NK-92 (cell line): ENCODE measurements around the gene APBA2.

Experiments used
- DNase-seq: peaks from one replicate; lab custom pipeline; 2025; ENCODE audit not compliant: unreplicated experiment; lab: John Stamatoyannopoulos, UW

Gene APBA2

DNA sequence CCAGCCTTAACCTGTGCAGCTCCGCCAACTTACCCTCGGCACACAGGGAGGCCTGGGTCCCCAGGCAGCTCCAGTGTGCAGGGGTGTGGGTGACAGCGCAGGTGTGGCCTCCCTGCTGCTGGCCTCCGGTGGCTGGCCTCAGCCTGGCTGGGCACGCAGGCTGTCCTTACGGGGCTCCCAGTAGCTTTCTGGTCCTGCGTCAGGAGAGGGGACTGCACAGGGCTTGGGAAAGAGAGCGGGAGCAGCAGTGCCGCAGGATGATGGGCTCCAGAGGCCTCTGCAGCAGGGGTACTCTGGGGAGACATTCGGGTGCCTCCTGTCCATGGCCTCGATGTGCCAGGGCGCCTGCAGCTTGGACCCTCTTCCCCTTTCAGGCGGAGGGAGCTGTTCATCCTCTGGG, 9.4 kb downstream of the APBA2 start:
- DNase-seq = no peak

DNA sequence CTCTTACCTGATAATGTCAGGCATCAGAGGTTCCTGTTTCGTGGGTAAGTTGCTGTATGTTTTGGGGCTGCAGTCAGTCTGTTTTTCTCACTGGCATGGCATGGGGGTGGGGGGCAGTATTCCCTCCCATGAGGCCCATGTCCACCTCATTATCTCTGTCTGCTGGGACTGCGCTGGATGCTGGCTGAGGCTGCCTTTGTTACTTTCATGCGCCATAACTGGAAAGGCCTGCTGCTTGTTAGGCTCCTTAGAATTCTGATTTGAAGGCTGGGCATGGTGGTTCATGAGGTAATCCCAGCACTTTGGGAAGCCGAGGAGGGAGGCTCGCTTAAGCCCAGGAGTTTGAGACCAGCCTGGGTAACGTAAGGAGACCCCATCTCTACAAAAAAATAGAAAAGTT, 9.8 kb downstream of the APBA2 start:
- DNase-seq = no peak

DNA sequence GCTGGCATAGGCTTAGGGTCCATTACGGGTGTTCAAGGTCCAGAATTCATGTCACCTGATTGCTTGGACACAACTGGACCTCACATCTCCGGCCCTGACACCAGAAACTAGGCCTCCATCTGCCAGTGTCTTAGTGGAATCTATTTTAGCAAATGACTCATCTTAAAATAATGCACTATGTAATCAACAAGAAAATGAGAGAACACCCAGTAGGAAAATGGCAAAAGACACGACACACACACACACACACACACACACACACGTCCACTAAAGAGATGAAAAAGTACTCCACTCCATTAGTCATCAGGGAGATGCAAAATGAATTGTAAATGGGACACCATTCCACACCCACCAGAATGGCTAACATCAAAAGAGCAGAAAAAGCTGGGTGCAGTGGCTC, 11.2 kb downstream of the APBA2 start:
- DNase-seq = no peak

DNA sequence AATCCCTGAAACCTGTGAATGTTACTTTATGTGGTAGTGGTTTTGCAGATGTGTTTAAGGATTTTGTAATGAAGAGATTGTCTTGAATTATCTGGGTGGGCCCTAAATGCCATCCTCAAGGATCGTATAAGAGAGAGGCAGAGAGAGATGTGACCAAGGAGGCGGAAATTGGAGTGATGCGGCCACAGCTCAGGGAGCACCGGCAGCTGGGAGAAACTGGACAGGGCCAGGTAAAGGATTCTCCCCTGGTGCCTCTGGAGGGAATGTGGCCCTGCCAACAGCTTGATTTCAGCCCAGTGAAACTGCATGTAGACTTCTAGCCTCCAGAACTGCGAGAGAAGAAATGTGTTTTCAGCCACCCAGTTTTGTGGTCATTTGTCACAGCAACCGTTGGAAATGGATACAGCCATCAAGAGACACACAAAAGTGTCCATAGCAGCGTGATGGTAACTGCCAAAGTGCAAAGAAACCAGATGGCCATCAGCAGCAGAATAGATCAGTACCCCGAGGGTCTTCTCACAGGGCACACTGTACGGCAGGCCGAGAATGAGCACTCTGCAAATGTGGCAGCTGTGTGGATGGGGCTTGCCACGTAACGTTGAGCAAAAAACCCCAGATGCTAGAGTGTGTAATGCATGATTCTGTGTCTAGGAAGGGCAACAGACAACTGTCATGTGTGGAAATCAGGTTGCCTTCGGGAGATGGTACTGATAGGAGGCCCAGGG, 12.2 kb downstream of the APBA2 start:
- DNase-seq = no peak

DNA sequence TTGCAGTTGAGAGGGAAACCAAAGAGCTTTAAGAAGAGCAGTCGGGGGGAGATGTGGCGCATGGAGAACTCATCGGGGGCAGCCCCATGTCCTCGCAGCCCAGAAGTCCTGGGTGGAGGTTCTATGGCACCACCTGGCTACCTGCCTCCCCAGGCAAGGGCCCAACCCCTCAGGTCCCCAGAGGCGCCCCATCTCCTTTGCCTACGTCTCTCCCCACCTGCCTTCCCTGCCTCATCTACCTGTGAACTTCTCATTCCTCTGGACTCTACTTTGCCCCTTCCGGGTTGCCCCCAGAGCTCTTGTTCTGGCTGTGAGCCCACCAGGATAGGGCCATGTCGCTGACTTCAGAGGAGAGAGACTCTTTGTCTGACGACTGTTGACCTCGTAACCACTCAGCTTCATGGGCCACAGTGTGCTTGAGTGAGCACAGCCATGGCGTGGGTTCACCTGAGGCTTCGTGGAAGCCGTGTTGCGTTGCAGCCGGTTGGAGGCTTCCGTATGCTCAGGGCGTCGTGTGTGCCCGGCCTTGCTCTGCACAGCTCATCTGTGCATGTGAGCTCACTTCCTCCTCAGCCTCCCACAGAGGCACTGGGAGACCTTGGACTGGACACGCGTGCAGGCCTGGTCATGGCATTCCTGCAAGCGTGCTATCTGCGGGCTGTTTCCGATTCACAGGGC, 13.4 kb downstream of the APBA2 start:
- DNase-seq = no peak

DNA sequence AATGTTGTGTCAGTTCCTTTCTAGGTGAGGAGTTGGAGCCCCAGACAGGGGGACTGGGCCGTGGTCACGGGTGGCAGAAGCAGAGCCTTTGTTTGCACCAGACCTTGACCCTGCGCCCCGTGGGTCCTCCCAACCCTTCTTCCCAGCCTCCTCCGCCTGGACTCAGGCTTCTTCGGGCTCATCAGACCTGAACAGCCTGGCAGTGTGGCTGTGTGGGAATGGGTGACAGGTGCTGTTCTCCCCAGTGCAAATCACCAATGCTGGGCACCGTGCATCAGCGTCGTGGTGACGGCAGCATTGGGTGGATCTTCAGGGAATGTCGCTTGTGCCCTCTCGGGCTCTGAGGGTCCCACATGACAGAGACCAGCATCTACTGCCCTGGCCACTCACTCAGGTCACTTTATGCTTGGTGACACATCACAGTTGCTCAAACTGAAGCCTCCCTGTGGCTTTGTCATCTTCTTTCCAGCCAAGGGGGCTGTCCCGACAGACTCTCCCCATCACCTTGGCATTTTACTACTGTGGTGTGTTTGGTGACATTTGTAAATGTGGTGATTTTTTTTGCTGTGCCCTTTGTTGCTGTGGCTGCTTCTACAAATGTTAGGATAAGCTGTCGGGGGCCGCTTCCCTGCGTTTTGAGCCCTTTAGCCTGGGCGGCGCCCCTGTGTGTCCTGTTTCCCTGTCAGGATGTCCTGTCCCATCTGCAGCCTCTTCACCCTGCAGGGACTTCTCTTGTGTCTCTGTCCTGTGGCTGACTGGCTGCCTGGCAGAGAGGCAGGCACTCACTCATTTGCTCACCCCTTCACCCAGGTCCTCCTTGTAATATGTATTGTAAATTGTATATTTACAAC, 14.5 kb downstream of the APBA2 start:
- DNase-seq = no peak

DNA sequence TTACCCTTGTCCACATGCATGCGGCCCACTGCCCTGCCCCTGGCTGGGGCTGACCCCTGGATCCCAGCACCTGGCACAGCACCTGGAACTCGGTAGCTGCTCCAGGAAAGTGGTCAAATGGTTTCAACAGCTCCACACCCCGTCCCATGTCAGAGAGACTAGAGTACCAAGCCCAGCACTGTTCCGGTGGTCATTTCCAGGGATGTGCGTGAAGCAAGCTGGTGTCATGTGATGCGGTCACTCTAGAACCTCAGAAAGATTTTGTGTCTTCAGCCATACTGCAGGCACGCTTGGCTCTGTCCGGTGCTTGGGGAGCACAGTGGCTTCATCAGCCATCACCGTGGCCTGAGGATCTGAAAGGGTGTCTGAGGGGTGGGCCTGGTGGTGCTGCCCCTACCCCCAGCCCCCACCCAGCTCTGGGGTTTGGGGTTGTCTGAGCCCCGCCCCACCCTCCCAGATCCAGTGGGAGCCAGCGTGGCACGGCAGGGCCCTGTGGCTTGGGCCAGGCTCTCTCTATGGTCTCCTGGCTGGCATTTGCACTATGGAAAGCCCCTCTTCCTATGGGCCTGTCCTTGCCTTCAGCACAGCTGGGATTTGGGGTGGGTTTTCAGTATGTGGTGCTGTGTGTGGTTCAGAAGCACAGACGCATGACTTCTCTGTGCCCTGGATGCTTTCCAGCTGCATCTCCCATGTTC, 15.3 kb downstream of the APBA2 start:
- DNase-seq = no peak

DNA sequence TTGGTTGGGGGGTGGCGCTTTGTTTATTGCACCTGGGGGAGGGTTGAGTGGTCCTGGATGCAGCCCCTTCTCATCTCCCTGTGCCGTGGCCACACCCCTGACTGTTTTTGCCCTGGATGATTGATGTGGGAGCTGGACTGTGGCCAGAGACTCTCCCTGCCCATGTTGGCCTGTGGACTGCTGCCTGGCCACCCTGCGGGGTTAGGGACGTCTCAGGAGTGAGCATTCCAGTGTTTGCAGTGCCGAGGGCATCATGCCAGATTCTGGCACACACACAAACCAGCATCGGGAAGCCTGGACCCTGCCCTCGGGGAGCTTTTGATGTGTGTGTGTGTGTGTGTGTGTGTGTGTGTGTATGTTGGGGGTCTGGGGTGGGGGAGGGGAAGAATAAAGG, 15.8 kb downstream of the APBA2 start:
- DNase-seq = no peak

DNA sequence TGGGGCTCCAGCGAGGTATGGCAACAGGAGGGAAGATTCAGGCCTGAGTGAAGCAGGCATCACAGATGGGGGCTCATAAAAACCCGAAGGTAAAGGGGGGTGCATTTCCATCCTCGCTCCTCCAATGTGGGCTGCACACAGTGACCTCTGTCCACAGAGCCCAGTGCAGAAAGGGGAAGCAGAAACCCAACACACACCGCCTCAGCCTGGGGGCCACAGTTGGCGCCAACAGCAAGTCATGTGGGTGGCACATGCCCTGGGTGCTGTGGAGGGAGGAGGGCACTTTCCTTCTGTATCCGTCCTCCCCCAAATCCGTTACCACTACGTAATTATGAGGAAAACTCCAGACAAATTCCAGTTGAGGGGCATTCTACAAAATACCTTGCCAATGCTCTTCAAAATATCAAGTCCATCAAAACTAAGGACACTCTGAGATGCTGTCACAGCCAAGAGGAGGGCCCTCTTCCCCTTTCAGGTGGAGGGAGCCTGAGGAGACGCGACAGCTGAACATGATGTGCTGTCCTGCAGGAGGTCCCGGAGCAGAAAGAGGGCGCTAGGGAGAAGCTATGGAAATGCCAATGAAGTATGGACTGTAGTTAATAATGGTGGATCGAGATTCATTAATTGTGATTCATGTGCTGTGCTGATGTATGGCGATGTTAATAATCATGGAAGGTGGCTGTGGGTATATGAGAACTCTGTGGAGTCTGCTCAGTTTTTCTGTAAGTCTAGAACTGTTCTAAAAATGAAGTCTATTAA, 16.4 kb downstream of the APBA2 start:
- no peak for DNase-seq

DNA sequence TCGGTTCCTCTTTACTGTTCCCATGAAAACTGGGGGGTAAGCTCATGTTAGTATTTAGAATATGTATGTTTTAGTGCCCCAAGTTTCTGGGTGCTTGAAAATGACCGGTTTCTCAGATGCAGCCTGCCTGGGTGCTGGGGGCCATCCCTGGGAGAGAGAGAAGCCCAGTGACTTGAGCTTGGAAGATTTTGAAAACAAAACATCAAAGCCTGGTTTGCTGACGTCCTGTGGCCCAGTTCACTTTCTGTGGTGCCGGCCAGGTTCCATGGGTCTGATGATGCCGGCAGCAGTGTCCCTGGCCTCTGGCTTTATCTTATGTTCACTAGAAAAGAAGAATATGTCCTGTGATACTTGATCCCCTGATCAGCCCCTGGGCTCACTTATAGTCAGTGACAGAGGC, 17.1 kb downstream of the APBA2 start:
- no peak for DNase-seq

DNA sequence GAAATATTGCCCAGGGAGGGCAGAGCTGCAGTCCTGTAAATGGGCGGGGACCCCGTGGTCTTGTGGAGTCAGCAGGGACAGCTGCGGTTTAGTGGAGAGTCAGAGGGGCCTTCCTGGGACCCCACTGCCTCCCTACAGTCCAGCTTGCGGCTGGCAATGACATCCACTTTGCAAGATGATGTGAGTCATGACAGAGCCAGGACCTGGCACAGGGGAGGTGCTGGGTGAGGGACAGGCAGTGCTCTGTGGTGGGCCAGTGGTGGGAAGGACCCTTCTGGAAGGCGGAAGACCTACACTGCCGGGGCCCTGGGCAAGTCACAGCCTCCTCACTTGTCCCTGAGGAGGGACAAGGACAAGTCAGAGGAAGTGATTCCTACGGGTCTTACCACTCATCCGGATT, 17.8 kb downstream of the APBA2 start:
- no peak for DNase-seq

DNA sequence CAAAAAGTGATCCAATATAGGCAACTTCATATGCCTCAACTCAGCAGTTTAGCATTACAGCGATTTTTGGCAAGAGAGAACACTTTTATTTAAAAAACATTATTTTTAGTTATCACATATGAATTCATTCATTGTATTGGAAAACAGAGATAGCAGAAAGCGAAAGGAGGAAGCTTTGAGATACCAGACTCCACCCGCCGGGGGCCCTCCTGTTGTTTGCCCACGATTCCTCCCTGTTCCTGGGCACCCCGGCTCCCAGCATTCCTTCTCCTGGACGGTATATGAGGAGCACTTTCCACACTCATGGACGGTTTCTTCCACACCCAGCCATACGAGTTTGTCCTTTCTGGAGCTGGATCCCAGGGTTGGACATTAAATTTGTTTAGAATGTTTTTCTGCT, 18.2 kb downstream of the APBA2 start:
- no peak for DNase-seq

DNA sequence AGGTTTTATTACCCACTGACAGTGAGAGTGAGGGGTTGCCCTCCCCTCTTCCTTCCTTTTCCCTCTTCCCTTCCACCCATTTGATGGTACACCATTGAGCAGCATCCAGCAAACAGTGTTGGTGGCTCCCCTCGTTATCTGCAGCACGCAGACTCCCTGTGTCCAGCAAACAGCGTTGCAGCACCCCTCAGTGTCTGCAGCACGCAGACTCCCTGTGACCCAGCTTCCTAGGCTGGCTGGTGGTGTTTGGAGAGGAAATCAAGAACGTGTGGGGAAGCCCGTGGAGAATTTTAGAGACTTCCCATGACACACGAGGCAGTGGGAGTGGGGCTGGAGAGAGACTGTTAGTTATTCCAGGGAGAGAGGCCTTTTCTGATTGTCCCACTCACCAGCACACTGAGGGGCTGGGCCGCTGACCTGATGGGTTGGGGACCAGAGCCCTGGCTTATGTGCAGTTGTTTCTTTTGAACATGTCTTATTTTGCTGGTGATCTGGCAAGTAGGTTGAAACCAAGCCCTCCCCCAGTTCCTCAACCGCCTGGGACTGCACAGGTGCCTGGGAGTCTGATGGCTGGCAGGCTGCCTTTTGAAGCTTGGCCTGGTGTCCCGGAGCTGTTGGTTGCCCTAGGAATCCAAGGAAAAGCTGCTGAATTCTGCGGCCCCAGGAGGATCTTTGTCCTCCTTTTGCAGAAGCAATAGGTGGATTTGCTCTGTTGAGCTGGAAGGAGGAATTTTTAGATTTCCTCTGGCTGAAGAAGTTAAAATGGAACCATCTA, 19.0 kb downstream of the APBA2 start:
- no peak for DNase-seq

DNA sequence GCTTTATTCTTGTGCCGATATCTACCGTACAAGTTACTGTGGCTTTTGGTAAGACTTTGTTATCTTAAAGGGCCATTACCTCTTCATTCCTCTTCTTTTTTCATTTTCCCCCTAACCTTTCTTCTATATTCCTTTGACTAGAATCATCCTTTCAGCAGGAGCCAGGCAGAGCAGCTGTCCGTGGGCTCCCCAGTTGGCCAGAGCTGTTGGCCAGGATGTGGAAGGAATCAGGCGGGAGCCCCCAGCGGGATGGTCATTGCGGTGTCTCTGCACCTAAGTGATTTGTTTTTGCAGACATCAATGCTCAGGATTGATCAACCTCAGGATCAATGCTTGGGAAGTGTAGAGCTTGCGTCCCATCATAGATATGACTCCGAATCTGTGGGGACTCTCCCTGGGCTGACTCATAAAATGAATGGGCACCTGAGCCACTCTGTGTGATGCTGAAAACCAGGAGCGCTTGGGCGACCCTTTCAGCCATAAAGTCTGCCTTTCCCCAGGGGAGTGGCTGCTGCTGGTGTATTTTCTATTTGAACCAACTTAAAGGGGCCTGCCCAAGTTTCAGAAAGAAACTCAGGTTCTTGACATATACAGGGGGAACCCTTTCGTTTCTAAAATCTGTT, 21.7 kb downstream of the APBA2 start:
- DNase-seq = no peak

DNA sequence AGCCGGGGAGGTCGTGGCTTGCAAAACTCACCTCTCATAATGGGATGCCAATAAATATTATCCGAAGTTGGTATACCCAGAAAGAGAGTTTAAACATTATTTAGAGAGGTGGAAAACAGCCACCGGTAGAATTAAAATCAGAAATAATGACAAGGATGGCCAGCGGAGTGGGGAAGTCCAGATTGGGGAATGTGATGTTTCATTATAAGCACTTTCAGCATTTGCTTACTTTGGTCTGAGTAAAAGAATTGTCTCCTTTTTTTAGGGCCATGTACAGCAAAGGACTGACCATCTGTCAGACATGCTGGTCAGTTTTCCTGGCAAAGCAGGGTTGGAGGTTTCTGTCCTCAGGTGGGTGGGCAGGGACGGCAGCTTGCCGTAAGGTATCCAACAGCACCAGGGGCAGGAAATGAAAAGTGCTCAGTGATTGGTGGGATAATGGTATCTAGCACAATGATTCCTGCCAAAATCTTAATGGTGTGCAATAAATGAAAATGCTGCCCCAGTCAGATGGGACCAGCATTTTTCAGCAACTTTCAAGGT, 24.3 kb downstream of the APBA2 start:
- no peak for DNase-seq

DNA sequence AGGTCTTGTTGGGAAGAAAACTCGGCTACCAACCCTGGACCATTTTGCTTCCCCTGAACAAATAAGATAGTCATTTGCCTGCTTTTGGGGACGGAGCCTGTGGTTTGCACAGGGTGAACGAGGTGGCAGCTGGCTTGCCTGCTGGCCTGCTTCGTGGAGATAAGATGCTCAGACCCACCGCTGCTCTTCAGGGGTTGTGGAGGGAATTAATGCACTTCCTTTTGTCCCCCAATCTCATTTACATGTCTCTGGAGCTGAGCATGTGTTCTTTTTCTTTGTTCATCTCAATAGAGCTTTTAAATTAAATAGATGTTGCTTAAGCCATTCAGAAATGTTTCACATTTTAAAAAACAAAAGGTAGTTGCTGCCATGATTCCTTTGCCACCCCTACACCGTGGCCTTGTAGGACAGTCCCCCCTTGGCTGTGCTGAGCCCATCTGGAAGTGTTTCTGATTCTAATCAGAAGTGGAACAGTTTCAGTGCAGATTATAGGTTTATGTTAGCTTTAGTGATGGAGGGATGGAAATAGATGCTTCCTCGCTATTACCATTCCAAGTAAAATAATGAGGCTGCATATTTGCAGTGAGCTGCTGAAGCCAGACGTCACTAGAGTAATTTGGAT, 25.6 kb downstream of the APBA2 start:
- no peak for DNase-seq

DNA sequence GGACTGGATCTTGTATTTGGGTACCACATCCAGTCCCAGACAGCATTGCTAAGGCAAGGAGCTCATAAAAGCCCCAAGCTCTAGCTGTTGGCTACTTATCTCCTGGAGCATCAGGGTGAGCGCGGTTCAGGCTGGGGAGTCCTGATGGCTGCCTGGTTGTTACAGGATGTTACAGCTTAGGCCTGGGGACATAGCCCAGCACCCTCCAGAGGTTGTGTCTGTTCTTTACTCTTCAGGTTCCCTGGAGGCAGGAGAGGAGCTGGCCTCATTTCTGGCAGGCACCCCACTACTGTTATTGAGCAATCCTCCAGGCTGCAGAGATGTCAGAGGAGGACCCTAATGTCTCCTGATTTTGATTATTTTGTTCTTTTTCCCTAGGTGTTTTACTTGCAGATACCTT, 26.6 kb downstream of the APBA2 start:
- no peak for DNase-seq

DNA sequence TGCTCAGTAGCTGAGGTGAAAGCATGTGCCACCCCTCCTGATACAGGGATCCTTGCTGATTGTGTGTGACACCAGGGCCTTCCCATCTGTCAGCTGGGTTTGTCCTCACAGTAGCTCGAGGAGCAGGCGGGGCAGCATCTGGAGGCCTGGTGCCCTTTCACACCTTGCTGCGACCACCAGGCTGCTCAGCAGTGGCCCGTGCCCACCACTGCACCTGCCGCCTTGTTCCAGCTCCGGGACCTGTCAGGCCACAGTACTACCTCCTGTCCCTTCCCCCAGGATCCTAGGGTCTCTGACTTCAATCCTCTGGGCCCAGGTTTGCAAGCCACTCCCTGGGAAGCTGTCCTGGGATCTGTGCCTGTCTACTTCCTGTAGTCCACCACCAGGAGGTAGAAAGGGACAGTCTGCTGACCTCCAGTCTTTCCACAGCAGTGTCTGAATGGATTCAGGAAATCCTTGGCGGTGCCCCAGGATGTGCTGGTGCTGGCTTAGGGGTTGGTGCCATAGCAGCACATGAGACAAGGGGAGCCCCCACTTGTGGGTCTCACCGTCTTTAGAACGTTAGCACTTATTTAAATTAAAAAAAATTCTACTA, 27.5 kb downstream of the APBA2 start:
- no peak for DNase-seq
